ENCODE data around the gene EPHA6.

DNA sequence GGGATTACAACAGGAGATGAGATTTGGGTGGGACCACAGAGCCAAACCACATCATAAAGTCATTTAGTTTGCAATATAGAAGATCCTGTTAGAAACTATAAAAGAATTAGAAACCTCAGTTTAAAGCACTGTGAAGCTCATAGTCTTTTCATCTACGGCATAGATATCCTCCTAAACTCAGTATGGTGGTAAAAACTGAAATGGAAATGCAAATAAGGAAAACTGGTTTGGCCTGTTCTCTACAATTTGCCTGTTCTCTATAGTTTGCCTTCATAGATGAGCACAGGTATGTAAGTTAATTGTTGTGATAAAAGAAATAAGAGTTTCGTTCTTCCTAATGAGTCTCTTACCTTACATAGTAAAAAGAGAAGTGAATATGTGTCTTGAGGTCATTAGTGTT lies 618.5 kb downstream of the EPHA6 start:
- TF ChIP-seq, protein P1, sequence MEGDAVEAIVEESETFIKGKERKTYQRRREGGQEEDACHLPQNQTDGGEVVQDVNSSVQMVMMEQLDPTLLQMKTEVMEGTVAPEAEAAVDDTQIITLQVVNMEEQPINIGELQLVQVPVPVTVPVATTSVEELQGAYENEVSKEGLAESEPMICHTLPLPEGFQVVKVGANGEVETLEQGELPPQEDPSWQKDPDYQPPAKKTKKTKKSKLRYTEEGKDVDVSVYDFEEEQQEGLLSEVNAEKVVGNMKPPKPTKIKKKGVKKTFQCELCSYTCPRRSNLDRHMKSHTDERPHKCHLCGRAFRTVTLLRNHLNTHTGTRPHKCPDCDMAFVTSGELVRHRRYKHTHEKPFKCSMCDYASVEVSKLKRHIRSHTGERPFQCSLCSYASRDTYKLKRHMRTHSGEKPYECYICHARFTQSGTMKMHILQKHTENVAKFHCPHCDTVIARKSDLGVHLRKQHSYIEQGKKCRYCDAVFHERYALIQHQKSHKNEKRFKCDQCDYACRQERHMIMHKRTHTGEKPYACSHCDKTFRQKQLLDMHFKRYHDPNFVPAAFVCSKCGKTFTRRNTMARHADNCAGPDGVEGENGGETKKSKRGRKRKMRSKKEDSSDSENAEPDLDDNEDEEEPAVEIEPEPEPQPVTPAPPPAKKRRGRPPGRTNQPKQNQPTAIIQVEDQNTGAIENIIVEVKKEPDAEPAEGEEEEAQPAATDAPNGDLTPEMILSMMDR (IDR thresholded peaks at IDR 0.05): no peak
- TF ChIP-seq POLR2A (IDR thresholded peaks at IDR 0.05): no peak
